GM12892 (cell line): ENCODE data around the gene BDKRB1.

Source experiments
- POLR2A ChIP-seq: IDR thresholded peaks from 2 replicates; pipeline ENCODE4 v1.6.1; 2011; ENCODE audit warnings: low read depth, low read length, control low read depth
- POLR2AphosphoS5 ChIP-seq: IDR thresholded peaks from 2 replicates; pipeline ENCODE4 v1.6.1; 2011; ENCODE audit warnings: low read depth, low read length, control low read depth
- TAF1 ChIP-seq: IDR thresholded peaks from 2 replicates; pipeline ENCODE4 v1.6.1; 2011; ENCODE audit warnings: low read depth, mild to moderate bottlenecking, control low read depth, low read length, borderline replicate concordance

DNA sequence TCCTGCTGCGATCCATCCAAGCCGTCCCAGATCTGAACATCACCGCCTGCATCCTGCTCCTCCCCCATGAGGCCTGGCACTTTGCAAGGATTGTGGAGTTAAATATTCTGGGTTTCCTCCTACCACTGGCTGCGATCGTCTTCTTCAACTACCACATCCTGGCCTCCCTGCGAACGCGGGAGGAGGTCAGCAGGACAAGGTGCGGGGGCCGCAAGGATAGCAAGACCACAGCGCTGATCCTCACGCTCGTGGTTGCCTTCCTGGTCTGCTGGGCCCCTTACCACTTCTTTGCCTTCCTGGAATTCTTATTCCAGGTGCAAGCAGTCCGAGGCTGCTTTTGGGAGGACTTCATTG lies 8.2 kb downstream of the BDKRB1 start:
- TF ChIP-seq POLR2A (no peak), POLR2AphosphoS5 (no peak), TAF1 (no peak)
